Superior temporal gyrus (tissue), 1 donor: ENCODE measurements around the gene SLC22A6.

ENCODE experiments used
- DNase-seq: peaks from one replicate; pipeline ENCODE4 v3.0.0-alpha.2; 2016; ENCODE audit errors: extremely low spot score

SLC22A6 gene, protein sequence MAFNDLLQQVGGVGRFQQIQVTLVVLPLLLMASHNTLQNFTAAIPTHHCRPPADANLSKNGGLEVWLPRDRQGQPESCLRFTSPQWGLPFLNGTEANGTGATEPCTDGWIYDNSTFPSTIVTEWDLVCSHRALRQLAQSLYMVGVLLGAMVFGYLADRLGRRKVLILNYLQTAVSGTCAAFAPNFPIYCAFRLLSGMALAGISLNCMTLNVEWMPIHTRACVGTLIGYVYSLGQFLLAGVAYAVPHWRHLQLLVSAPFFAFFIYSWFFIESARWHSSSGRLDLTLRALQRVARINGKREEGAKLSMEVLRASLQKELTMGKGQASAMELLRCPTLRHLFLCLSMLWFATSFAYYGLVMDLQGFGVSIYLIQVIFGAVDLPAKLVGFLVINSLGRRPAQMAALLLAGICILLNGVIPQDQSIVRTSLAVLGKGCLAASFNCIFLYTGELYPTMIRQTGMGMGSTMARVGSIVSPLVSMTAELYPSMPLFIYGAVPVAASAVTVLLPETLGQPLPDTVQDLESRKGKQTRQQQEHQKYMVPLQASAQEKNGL

DNA sequence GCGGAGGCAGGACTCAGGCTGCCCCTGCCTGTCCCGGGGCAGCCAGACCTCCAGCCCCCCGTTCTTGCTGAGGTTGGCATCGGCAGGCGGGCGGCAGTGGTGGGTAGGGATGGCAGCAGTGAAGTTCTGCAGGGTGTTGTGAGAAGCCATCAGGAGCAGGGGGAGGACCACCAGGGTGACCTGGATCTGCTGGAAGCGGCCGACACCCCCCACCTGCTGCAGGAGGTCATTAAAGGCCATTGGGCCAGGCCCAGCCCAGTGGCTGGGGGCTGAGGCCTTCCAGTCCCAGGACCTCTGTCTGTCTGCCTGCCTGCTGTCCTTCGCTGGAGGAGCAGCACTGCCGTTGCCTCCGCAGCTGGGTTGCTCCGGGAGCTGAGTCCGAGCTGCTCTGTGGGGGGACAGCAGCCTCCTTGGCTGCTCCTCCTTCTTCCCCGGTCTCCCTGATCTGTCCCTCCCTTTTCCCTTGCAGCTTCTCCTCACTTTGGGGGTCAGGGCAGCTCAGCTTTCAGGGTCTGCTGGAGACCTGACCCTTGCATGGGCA is at the start of gene SLC22A6:
SLC22A6 (minus strand) TSS at position 517 of the 541 bp plus-strand sequence; CDS start at position 240, 277 bp downstream.
- DNase-seq: no peak

DNA sequence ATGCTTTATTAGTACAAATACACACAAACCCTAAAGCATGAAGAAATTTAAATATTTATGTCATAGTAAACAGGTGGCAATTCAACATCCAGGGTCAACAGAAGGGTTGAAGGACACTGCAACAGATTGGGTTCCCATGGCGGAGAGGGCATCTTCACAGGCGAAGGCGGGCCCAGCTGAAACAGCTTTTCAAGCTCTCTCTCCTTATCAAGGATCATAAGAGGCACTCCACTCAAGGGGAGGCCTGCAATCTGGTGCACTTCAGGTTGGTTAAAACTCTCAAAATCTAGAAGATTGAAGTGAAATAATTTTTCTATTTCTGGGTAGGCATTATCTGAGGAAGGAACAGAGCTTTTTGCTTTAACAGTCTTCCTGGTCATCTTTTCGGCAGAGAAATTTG is 47.7 kb upstream of the SLC22A6 start:
- DNase-seq: no peak

DNA sequence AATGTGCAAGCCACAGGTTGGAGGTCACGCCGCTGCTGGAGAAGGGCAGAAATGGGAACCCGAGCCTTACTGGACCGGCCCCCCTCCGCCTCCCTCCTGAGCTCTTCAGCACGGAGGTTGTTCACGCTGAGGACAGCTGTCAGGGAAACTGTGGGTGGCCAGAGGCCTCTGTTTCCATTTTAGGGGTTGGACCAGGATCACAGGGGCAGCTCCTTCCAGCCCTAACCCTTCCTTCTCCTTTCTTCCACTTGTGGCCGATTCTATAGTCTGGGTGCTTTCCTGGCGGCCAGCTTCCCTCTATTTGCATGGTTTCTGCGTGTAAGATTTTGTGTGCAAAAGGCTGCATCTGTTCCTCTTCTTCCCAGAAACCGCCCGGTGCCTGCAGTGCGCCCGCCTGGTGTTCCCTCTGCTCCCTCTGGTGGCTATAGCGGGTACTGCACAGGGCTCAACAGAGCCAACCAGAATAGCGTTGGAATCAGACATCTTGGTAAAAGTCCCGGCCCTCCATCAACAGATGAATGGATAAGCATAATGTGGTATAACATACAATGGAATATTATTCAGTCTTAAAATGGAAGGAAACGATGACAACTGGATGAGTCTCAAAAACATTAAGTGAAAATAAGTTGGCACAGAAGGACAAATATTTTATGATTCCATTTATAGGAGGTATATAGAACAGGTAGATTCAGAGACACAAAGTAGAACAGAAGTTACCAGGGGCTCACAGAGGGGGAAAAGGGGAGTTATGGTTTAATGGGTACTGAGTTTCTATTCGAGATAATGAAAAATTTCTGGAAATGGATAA is 39.3 kb upstream of the SLC22A6 start:
- DNase-seq: peak; percentile 94

DNA sequence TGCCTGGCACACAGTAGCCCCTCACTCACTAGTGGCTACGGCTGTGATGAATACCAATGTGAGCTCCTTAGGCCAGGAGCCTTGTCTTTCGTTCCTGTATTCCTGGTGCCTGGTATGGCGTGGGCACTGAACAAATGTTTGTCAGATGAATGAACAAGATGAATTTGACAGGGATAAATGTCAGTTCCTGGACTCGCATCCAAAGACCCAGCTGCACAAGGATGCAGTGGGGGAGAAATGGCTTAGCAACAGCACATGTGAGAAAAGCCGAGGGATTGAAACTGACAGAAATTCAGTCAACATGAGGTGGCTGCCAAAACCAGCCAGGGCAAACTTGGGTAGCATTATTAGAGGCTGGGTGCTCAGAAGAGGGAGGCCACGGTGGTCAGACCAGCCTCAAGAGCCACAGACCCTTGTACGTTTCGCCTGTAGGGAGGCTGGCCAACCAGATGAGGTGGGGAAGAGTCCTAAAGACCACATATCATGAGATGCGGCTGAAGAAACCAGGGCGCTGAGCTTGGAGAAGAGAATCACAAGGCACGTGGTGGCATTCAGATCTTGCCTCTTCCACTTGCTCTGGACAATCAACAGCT is 38.6 kb upstream of the SLC22A6 start:
- DNase-seq: peak; percentile 48

DNA sequence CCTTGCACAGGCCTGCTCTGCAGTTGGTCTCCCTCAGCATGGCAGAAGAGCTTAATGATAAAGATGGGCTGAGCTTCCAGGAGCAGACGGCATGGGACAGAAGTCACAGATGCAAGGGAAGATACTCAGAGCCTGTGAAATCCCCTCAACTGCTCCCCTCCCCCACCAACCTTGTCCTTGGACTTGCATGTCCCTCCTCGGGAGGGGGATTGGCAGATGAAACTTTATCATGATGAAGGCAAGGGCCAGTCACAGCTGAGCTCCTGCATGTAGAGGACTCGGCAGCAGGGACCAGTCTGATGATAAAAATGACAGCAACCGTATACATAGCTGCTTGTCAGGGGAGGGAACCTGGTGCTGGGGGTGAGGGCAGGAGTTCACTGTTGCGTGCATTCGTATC is 37.7 kb upstream of the SLC22A6 start:
- DNase-seq: no peak

DNA sequence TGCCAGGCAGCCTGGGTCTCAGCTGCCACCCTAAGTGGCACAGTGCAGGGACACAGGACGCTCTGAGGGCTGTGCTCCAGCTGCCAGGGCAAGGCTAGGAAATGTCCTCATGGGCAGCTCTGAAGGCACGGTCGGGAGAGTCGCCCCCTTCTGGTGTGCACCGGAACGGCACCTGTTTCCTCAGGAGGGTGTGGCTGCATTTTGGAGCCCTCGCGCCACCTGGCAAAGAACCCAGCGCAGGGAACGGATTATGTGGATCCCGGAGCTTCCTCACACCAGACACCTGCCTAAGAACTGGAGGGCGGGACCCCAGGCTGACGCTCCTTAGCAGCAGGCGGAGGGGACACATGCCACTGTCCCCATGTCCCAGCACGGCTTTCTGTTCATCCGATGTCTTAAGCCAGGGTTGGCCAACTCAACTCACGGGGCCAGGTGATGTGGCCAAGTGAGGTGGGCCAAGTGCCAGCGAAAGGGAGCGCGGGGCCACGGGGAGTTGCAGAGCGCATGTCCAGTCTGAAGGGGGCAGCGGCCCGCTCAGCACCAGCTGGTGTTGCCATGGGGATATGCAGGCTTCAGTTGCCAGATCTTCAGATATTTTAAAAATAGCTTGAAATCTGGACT is 36.0 kb upstream of the SLC22A6 start:
- peak; percentile 24 for DNase-seq

DNA sequence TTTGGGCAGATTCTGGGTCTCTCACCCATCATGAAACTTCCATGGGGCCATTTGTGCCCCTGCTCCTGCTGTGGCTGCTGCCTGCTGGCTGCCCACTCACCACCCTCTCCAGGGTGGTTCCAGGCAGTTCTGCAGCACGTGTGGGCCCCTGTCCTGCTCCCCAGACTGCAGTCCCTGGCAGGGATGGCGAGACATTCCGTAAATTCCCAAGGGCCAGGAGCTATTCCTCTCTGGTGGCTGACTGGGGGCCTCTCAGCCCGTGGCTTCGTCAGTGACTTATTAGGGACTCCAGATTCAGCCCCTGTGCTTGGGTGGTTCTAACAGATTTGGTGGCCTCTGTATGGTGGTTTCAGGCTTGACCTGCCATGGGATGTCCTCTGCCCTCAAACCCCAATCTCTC is 34.7 kb upstream of the SLC22A6 start:
- no peak for DNase-seq

DNA sequence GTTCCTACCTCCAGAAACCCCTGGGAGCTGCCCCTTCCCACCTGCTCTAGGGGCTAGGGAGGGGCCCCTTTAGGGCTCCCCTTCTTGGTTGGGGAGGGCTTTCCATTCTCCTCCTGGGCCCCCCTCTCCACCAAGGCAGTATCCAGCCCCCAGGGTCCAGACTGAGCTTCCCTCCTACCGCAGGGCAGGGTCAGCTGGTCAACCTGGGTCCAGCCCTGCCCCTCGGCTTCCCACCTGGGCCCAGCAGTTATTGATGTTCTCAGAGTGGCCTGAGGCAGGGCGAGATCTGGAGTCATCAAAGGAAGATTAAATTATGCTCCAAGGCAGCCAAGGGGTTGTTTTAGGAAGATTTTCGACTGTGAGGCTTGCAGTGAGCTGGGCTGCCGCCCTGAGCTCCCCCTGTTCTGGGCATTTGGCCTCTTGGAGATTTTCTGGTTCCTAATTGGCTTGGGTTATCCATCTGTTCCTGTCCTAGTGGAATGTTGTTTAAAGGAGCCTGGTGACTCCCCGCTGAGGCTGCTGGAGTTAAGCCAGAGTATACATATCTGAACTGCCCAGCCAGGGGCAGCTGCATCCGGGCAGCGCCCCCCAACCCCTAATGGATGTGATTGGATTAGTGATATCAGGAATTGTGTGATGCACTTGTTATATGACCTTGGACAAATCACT is 32.7 kb upstream of the SLC22A6 start:
- DNase-seq: no peak

DNA sequence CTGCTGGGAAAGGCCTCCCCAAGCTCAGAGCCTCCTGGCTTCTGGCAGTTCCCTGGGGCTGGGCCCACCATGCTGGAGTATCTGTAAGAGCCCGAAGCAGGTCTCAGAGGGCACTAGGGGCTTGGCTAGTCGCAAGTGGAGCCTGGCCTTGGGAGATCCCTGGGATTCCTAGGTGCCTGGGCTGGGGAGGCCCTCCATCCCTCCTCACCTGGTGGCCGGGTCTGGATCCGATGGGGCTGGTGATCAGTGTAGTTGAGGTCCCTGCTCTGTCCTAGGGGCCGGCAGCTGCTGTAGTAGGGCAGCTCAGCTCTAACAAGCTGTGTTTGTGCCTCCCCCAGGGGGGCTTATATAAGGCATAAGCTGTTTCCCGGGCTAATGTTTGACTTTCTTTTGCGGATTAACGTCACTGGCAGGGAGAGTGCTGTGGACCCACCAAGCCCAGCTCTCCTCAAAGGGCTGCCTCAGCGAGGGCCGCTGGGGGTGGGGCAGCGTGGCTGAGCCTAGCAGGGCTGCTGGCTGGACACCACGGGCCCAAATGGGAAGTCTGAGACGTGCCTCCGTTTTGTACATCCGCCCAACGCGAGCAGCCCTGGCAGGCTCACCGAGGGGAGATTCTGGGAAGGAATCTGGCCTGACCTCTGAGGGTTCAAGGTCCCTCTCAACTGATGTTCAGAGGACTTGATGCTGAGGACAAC is 30.9 kb upstream of the SLC22A6 start, which contains the start of gene SLC22A8:
SLC22A8 (minus strand) TSS at position 321 of the 695 bp plus-strand sequence. CDS start 883 bp downstream, outside the sequence.
- DNase-seq: no peak

DNA sequence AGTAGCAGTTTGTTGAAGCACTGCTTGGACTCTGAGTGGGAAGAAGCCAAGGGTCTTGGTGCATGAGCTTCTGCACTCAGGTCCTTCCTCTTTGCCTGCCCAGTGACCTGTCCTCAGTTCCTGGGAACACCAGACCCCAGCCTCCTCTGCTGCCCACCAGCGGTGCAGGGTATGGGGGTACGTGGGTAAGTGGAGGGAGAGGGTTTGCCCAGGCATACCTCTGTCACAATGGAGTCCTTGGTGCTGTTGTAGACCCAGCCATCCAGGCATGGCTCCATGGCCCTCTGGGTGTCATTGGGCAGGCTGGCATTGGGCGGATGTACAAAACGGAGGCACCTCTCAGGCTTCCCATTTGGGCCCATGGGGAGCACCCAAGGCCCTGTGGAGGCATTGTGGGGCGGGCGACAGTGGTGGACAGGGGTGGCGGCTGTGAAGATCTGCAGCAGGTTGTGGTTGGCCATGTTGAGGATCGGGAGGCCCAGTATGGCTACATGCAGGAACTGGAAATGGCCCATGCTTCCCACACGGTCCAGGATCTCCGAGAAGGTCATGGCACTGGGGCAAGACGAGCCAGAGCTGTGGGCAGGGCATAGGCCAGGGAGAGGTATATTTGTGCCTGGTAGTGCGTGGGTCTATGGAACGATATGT is 29.8 kb upstream of the SLC22A6 start:
- DNase-seq: no peak

DNA sequence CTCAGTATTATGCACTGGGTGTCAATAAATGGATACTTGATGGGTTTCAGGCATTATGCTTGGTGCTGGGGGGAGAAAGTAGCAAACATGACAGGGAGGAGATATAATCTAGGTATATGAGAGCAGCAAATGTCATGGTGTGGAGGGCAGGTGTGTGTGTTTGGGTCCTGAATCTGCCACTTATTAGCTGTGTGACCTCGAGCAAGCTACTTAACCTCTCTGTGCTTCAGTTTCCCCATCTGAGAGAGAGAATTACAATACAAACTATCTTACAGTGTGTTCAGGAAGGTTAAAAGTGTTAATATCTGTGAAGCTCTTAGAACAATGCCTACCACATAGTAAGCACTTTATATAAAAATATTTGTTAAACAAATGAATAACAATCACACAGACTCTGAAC is 28.1 kb upstream of the SLC22A6 start:
- DNase-seq: no peak

DNA sequence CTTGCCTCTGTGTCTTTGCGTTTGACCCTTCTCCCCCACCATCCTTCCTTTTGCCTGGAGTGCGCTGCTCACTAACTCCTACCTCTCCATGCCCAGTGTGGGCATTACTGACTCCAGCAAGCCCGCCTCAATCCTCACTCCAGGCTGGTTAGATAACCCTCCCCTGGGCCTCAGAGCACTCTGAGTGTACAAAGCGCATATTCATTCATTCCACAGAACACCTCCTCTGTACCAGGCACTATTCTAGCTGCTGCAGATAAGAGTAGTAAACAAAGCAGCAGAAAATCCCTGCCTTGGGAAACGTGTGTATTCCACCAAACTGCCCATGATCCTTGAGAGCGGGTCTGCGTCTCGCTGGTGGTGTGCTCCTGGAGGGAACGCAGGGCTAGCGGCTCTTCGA is 27.7 kb upstream of the SLC22A6 start:
- no peak for DNase-seq

DNA sequence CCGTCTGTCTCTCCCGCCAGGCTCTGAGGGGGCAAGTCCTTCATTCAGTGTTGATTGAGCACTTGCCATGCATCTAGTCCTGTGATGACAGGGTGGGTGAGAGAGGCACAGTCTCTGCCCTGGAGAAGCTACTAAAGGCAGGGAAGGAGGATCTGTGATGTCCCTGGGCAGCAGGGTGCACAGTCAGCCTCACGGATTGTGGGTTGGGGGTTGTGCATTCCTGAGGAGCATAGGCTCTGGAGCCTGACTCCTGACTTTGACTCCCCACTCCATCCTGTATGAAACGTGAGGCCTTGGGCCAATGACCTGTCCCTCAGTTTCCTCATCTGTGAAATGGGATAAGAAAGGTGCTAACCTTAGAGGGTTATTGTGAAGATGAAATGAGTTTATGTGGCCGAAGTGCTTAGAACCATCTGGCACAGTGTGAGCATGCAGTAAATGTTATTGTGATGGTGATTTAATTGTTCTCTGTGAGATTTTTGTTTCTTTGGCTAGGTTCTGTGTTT is 26.2 kb upstream of the SLC22A6 start:
- DNase-seq: no peak

DNA sequence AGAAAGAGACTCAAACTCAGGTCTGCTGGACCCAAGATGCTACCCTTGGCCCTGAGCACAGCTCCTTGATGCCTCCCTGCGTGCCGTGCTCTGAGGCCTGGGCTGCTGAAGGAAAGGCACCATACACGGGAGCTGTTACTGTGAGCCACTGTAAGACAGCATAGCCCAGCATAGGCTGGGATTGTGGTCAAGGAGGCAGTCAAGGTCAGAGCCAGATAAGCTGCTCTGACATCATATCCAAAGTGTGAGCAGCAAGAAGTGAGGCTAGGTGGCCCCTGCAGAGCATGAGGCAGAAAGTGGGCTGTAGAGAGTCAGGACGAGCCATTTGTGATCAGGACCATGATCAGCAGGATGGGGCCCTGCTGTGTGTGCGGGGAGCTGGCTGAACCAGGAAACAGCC is 23.2 kb upstream of the SLC22A6 start:
- DNase-seq: no peak

DNA sequence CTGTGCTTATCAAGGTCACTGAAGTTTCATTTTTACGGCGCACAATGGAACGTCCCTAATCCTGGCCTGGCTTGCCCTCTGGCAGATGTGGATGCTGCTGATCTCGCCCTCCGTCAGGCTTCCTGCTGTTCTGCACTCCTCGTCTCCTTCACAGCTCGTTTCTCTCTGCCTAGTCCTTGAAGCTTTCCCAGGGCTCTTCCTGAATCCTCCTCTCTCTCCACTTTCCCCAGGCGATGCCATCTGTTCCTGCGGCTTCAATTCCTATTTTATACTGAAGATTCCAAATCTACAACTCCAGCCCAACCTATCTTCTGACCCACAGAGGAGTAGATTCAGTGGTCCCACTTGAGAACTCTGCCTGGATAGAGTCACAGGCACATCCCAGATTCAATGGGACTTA is 16.7 kb upstream of the SLC22A6 start:
- no peak for DNase-seq

DNA sequence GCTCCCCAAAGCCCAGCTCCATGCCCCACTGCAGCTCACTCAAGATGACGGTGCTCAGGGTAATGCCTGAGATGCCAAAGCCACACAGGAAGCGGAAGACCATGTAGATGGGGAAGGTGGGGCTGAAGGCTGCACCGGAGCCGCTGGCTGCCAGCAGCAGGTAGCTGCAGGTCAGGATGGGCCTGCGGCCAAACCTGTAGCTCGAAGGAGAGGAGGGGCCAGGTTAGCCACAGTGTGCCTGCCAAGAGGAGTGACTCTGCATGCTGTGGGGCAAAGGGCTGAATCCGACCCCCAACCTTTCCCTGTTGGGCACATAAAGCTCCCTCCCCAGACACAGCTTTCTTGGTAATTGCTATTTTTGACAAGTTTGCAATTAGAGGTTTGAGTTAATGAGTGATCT is 14.9 kb upstream of the SLC22A6 start:
- no peak for DNase-seq

DNA sequence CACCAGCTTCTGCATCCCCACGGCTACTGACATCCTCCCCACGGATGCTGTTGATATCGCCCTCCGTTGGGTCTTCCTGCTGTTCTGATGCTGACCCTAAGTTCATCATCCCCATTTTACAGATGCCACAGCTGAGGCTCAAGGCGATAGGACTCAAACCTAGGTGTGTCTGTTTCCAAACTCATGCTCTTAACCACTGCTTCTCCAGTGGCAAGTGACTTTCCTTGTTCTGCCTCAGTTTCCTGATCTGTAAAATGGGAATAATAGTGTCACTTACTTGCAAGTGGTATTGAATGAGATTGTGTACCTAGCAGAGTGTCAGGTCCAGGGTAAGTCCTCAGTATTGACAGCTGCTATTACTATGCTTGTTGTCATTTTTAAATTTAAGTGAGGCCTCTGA is 14.4 kb upstream of the SLC22A6 start:
- no peak for DNase-seq

DNA sequence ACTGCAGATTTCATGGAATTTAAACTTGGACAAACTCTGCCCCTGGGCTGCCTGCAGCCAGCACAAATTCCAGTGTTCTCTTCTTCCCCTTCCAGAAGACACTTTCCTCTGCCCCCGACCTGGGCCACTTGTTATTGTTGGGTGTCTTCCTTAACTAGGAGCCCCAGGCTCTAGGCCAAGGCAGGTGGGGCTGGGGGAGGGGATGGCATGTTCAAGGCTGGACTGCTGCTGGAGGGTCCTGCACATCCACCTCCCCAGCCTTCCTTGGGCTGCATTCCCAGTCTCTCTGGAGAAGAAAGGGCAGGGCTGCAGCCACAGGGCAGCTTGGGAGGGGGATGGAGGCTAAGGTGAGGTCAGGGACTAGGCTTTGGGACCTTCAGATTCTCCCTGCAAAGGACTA is 11.5 kb upstream of the SLC22A6 start:
- DNase-seq: no peak

DNA sequence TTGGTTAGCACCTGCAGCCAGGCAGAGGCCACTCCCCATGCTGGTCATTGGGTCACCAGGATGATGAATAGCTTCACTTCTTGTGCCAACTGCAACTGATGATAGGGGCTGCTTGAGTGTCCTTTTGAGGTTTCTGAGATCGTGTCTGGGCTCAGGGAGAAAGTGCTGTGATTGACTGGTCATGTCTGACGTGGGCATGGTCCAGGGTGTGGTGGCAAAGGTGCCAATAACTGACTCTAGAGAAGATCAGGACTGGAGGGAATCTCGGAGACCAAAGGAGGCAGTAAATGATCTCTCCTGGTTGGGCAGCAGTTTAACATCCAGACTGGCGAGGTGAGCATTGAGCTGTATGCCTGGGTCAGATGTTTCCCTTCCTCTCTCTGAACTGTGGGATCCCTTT is 10.0 kb upstream of the SLC22A6 start:
- no peak for DNase-seq

DNA sequence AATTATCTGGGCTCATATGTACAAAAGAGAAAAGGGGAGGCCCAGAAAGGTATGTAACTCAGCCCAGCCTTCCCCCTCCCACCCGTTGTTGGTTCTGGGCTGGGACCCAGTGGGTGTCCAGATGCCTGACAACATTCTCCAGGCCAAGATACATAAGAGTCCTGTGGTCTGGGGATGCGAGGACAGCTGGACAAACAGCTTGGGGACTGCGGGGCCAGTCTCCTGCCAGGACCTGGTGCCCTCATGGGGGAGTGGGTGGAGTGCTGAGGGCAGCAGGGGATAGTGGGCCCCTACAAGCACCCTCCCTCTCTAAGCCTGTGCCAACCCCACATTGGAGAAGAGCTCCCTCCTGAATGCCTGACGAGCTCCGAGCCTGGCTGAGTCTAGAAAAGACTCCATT is 3.5 kb upstream of the SLC22A6 start:
- DNase-seq: no peak
